ENCODE data around the gene BDH2.

Gene BDH2

DNA sequence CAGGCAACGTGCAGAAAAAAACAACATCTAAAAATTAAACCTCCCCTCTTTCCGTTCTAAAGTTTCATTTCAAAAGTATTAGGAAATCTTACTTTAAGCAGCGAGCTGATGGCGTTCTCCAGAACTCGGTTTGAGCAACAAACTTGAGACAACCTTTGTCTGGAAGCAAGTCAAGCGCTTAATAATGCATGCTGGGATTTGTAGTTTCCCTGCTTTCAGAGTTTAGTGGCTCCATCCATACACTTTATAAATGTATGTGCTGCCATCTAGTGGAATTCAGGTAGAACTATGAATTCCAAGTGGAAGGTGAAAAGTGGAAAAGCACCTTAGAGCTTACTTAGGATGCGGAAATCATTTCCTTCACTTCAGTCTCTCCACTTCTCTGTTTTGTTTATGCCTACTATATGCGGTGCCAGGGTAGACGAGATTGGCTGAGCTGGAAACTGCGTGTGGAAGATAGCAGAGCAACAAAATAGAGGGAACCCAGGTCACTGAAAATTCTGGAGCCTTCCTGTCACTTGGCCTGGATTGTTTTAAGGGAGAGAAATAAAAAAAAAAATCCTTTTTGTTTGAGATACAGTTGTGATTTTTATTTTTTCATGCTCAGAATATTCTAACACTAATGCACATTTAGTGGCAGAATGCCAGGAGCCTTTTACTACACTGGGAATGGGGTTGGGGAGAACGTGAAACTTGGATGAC lies at the start of gene BDH2:
TSS of gene BDH2 (minus strand) at position 144 of the 702 bp plus-strand sequence. CDS start 3,580 bp downstream, outside the sequence.
- peaks cover 3% of the 10 kb centered on the region for H3K36me3 ChIP-seq (ENCODE audit: insufficient read depth, low read length)
- peaks cover 3% of the 10 kb centered on the region for H3K9me3 ChIP-seq (ENCODE audit: low read length)
- peak within 1 kb of the TSS; percentile 92 for H2AFZ ChIP-seq (ENCODE audit: low read depth, low read length)
- H3K27me3 ChIP-seq (ENCODE audit: insufficient read depth, low read length): no peaks in the 10 kb centered on the region
- H3K4me3 ChIP-seq (ENCODE audit: low read length): peak within 1 kb of the TSS; percentile 90
- peaks cover 24% of the 10 kb centered on the region for H3K4me1 ChIP-seq (ENCODE audit: insufficient read depth, low read length)

DNA sequence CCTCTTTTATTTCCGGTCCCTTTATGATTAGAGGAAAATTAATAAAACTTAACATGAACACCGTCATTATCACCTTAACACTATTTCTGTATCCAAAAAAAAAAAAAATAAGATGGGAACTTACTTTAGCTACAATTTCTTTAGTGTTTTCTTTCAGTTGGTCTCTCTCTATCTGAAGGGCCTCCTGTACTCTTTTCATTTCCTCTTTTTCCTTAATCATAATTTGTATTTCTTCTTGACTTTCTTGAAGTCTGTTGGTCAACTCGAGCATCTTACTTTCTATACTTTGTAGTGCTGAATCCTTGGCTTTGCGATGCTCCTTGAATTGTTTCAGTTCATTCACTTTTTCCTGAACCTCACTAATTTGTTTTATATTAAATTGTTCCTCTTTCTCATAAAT lies 45.3 kb upstream of the BDH2 start:
- H3K4me3 ChIP-seq (ENCODE audit: low read length): no peak overlapping the region
- peaks cover 83% of the 10 kb centered on the region for H3K36me3 ChIP-seq (ENCODE audit: insufficient read depth, low read length)
- H3K4me1 ChIP-seq (ENCODE audit: insufficient read depth, low read length): no peaks in the 10 kb centered on the region
- no peak overlapping the region for H2AFZ ChIP-seq (ENCODE audit: low read depth, low read length)
- peaks cover 2% of the 10 kb centered on the region for H3K9me3 ChIP-seq (ENCODE audit: low read length)
- H3K27me3 ChIP-seq (ENCODE audit: insufficient read depth, low read length): no peaks in the 10 kb centered on the region

DNA sequence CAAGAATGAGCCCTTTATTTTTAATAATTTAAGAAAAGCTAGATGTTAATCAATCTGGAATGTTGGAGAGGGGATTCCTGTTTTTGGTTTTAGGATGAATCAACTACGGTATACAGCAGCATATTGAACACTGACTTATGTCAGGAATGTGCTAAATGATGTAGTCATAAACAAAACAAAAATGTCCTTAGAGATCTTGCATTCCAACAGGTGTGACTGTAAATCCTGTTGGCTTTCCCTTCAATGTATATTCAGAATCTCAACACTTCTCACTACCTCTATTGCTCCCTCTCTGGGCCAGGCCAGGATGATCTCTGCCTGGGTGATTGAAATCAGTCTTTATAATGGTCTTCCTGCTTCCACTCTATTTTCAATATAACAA lies 37.8 kb upstream of the BDH2 start:
- H2AFZ ChIP-seq (ENCODE audit: low read depth, low read length): no peak overlapping the region
- H3K36me3 ChIP-seq (ENCODE audit: insufficient read depth, low read length): peaks cover 79% of the 10 kb centered on the region
- H3K4me1 ChIP-seq (ENCODE audit: insufficient read depth, low read length): no peaks in the 10 kb centered on the region
- no peak overlapping the region for H3K4me3 ChIP-seq (ENCODE audit: low read length)
- H3K9me3 ChIP-seq (ENCODE audit: low read length): no peaks in the 10 kb centered on the region
- no peaks in the 10 kb centered on the region for H3K27me3 ChIP-seq (ENCODE audit: insufficient read depth, low read length)

DNA sequence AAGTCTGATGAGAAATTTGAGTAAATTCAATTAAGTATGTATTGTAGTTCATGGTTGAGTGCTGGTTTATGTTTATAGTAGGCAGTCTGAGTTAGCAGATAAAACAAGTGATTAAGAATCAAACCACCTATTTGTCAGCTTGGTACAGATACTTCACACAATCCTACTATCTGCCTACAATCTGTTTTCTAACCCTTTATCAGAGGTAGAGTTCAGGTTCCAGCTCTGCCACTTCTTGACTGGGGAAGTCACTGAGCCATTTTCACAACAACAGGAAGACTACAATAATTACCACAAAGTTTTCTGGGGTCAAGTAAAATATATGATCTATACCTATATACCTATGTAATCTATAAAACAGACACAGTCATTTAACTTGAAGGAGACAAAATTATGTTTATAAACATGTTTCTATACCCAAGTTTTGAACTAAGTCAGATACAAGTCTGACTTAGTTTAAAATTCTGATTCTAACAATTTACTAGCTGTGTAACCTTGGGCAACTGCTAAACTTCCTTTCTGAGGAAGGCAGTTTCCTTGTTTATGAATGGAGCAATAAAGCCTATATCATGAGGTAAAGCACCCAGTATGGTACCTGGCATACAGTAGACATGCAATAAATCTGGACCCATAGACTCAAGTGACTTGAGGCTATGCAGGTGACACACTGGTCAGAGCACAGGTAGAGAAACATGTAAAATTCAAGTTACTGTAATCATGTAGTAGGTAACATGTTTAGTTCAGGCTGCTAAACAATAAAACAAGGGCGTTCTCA lies 37.2 kb upstream of the BDH2 start:
- Histone ChIP-seq H3K27me3 (ENCODE audit: insufficient read depth, low read length) (no peaks in the 10 kb centered on the region), H3K4me1 (ENCODE audit: insufficient read depth, low read length) (no peaks in the 10 kb centered on the region), H3K36me3 (ENCODE audit: insufficient read depth, low read length) (peaks cover 80% of the 10 kb centered on the region), H3K9me3 (ENCODE audit: low read length) (no peaks in the 10 kb centered on the region), H2AFZ (ENCODE audit: low read depth, low read length) (no peak overlapping the region), H3K4me3 (ENCODE audit: low read length) (no peak overlapping the region)

DNA sequence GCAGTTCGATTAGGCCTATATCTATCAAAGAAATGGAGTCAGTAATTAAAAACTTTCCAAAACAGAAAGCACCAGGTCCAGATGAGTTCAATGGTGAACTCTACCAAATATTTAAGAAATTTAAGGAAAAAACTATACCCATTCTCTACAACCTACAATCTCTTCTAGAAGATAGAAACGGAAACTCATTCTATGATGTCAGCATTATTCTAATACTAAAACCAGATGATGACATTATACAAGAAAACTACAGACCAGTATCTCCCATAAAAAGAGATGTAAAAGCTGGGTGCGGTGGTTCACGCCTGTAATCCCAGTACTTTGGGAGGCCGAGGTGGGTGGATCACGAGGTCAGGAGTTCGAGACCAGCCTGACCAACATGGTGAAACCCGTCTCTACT lies 29.5 kb upstream of the BDH2 start:
- no peak overlapping the region for H2AFZ ChIP-seq (ENCODE audit: low read depth, low read length)
- no peaks in the 10 kb centered on the region for H3K4me1 ChIP-seq (ENCODE audit: insufficient read depth, low read length)
- no peak overlapping the region for H3K4me3 ChIP-seq (ENCODE audit: low read length)
- peaks cover 52% of the 10 kb centered on the region for H3K36me3 ChIP-seq (ENCODE audit: insufficient read depth, low read length)
- H3K27me3 ChIP-seq (ENCODE audit: insufficient read depth, low read length): no peaks in the 10 kb centered on the region
- H3K9me3 ChIP-seq (ENCODE audit: low read length): peaks cover 6% of the 10 kb centered on the region

DNA sequence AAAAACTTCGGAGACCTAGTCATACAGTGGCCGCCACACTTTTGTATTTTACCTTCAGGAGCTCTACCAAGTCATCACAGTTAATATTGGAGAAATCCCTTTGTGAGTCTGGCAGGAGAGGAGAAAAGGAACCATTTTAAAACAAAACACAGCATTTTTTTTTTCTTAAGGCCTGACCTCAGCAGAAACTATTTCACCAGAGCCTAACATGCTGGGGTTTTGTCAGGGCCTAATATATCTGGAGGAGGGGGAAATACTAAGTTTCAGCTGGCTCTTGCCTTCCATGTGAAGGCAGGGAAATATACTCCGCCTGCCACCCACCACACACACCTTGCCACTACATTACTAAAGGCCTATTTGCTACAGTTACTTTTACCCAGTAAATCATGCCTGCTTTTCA lies 26.5 kb upstream of the BDH2 start:
- Histone ChIP-seq H3K9me3 (ENCODE audit: low read length) (peaks cover 3% of the 10 kb centered on the region), H3K4me1 (ENCODE audit: insufficient read depth, low read length) (no peaks in the 10 kb centered on the region), H2AFZ (ENCODE audit: low read depth, low read length) (no peak overlapping the region), H3K4me3 (ENCODE audit: low read length) (no peak overlapping the region), H3K27me3 (ENCODE audit: insufficient read depth, low read length) (no peaks in the 10 kb centered on the region), H3K36me3 (ENCODE audit: insufficient read depth, low read length) (peaks cover 52% of the 10 kb centered on the region)

DNA sequence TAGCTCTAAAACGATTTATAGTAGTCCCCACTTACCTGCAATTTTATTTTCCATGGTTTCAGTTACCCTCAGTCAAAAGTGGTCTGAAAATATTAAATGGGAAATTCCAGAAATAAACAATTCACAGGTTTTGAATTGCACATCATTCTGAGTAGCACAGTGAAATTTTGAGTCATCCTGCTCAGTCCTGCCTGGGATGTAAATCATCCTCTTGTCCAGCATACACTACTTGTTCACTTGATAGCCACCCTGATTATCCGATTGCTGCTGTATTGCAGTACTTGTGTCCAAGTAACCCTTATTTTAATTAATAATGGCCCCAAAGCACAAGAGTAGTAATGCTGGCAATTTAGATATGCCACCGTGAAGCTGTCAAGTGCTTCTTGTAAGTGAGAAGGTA lies 23.5 kb upstream of the BDH2 start:
- H3K4me3 ChIP-seq (ENCODE audit: low read length): no peak overlapping the region
- H3K36me3 ChIP-seq (ENCODE audit: insufficient read depth, low read length): peaks cover 54% of the 10 kb centered on the region
- H2AFZ ChIP-seq (ENCODE audit: low read depth, low read length): no peak overlapping the region
- H3K9me3 ChIP-seq (ENCODE audit: low read length): peaks cover under 1% of the 10 kb centered on the region
- H3K4me1 ChIP-seq (ENCODE audit: insufficient read depth, low read length): no peaks in the 10 kb centered on the region
- H3K27me3 ChIP-seq (ENCODE audit: insufficient read depth, low read length): no peaks in the 10 kb centered on the region

DNA sequence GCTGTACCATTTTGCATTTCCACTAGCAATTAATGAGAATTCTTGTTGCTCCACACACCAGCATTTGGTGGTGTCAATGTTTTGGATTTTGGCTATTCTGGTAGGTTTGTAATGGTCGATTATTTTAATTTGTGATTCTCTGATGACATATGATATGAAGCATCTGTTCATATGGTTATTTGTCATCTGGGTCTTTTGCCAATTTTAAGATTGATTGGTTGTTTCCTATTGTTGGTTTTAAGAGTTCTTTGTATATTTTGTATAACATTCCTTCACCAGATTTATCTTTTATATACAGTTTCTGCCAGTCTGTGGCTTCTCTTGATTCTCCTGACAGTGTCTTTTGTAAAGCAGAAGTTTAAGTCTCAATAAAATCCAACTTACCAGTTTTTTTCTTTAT lies 18.5 kb upstream of the BDH2 start:
- Histone ChIP-seq H3K36me3 (ENCODE audit: insufficient read depth, low read length) (peaks cover 61% of the 10 kb centered on the region), H3K4me3 (ENCODE audit: low read length) (no peak overlapping the region), H3K27me3 (ENCODE audit: insufficient read depth, low read length) (no peaks in the 10 kb centered on the region), H2AFZ (ENCODE audit: low read depth, low read length) (no peak overlapping the region), H3K4me1 (ENCODE audit: insufficient read depth, low read length) (no peaks in the 10 kb centered on the region), H3K9me3 (ENCODE audit: low read length) (no peaks in the 10 kb centered on the region)

DNA sequence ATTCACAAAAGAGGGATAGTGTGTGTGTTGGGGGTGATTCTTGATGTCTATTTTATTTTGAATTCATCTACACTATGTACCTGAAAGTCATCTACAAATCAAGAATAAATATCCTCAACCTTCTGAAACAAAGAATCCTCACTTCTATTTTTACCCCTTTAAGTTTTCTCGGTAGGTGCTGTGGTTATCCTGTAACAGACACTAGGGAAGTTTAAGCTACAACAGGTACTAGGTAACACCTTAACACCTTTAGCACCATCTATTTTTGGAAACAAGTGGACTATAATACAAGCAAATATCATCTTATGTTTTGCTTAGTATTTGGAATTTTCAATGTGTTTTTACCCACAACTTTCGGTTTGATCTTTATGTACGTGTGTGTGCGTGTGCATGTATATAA lies 12.0 kb upstream of the BDH2 start:
- Histone ChIP-seq H3K9me3 (ENCODE audit: low read length) (no peaks in the 10 kb centered on the region), H3K27me3 (ENCODE audit: insufficient read depth, low read length) (no peaks in the 10 kb centered on the region), H3K4me1 (ENCODE audit: insufficient read depth, low read length) (no peaks in the 10 kb centered on the region), H3K4me3 (ENCODE audit: low read length) (no peak overlapping the region), H3K36me3 (ENCODE audit: insufficient read depth, low read length) (peaks cover 69% of the 10 kb centered on the region), H2AFZ (ENCODE audit: low read depth, low read length) (no peak overlapping the region)

DNA sequence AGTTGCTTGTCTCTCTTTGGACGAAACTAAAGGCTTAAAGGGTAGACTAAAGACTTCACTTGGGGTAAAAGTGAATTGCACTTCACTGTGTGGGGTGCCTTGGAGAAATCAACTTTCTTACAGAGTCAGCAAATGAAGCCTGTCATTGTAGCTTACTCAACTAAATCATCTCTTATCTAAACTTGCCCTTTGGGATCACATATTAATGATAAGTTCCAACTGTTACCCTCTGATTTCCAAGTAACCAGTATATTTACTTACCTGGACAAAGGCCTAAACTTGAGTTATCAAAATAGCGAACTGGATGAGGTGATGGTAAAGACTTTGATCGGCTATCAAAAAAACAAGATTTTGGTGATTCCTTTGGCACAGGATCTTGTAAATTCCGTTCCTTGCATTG lies 8.9 kb upstream of the BDH2 start:
- Histone ChIP-seq H3K27me3 (ENCODE audit: insufficient read depth, low read length) (no peaks in the 10 kb centered on the region), H3K4me3 (ENCODE audit: low read length) (no peak overlapping the region), H3K9me3 (ENCODE audit: low read length) (peaks cover 3% of the 10 kb centered on the region), H2AFZ (ENCODE audit: low read depth, low read length) (no peak overlapping the region), H3K4me1 (ENCODE audit: insufficient read depth, low read length) (no peaks in the 10 kb centered on the region), H3K36me3 (ENCODE audit: insufficient read depth, low read length) (peaks cover 55% of the 10 kb centered on the region)

DNA sequence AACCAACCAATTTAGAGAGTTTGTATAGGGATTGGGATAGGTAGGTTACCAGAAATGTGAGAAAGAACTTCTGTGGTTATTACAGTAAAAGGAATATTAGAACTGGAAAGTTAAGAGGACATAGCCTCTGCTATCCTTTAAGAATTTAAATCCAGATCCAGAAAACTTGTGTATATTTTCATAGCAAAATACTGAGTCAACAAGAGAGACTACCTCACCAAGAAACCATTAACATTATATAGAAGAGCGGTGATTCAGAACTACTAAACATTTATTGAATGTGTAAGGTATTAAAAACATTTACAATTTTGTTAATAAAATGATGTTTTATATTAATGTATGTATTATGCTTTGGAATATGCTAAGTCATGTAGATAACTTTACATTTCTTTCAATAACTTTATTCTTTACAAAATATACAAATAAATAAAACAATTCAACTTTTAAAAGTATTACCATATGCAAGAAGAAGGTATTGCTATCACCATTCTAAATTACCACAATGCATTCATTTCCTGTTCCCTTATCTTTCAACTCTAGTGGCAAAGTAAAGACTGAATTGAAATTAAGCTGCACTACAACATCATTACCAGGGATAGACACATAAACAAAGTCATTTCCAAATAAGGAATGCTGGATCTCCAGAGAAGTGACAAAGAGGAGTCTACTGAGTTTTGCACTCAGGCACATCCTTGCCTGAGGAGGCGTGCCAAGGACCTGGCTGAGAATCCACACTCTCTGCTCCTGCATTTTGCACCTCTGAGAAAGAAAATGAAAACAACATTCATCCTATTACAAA lies 6.1 kb upstream of the BDH2 start:
- peaks cover 2% of the 10 kb centered on the region for H3K4me1 ChIP-seq (ENCODE audit: insufficient read depth, low read length)
- no peak overlapping the region for H2AFZ ChIP-seq (ENCODE audit: low read depth, low read length)
- H3K27me3 ChIP-seq (ENCODE audit: insufficient read depth, low read length): no peaks in the 10 kb centered on the region
- H3K9me3 ChIP-seq (ENCODE audit: low read length): peaks cover 3% of the 10 kb centered on the region
- peaks cover 43% of the 10 kb centered on the region for H3K36me3 ChIP-seq (ENCODE audit: insufficient read depth, low read length)
- no peak overlapping the region for H3K4me3 ChIP-seq (ENCODE audit: low read length)

DNA sequence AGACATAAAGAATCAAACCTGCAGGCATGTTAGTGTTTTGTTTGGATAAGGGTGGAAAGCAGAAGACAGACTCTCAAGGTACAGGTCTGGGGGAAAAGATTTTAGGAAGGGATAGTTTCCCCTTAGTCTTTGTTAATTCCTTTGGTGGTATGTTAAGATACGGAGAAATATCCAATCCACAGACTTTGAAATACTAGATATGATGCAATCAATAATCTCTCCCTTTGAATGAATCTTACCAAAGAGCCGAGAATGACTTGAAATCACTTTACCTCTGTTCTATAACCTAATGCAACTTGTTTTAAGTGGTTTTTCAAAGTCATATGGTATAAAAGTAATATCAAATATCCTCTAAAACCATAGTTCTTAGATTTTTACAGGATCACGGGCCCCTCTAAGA lies 5.3 kb upstream of the BDH2 start:
- Histone ChIP-seq H3K4me3 (ENCODE audit: low read length) (no peak overlapping the region), H3K27me3 (ENCODE audit: insufficient read depth, low read length) (no peaks in the 10 kb centered on the region), H3K4me1 (ENCODE audit: insufficient read depth, low read length) (peaks cover 10% of the 10 kb centered on the region), H3K9me3 (ENCODE audit: low read length) (peaks cover 3% of the 10 kb centered on the region), H3K36me3 (ENCODE audit: insufficient read depth, low read length) (peaks cover 36% of the 10 kb centered on the region), H2AFZ (ENCODE audit: low read depth, low read length) (no peak overlapping the region)

DNA sequence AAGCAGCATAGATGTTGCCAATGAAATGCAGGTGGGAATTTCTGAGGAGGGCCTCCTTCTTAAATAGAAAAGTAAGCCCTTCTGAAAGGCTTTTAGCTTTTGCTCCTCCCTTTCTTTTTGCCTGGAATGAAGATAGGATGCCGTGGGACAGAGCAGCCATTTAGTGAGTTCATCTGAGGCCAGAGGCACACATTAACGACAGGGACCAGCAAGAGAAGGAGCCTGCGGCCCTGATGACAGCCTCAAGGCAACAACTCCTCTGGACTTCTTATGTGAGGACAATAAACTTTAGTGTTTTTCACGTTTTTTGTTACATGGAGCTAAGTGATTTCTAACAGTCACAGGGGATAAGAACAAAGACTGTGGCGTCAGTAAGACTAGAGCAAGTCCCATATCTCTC lies 1.1 kb upstream of the BDH2 start:
- Histone ChIP-seq H3K9me3 (ENCODE audit: low read length) (peaks cover 3% of the 10 kb centered on the region), H3K4me3 (ENCODE audit: low read length) (no peak overlapping the region), H3K4me1 (ENCODE audit: insufficient read depth, low read length) (peaks cover 24% of the 10 kb centered on the region), H3K27me3 (ENCODE audit: insufficient read depth, low read length) (no peaks in the 10 kb centered on the region), H3K36me3 (ENCODE audit: insufficient read depth, low read length) (peaks cover 3% of the 10 kb centered on the region), H2AFZ (ENCODE audit: low read depth, low read length) (peak overlapping the region; percentile 82)
